ENCODE data around the gene CDKN2D. TPM values are rescaled to one million over a fixed set of nuclear protein-coding genes. Genes with fewer than 3 reads are reported as not detected.
A peak's percentile ranks its signal among the peaks of the same experiment; 100 is the strongest.

The CDKN2D gene
- total RNA-seq, 2 experiments from 2014 or later = 85.4 to 89.4 TPM

- CTCF ChIA-PET = interaction anchor here (1.2 kb wide), 1 partner anchor 28 kb away, joined by 4 read pairs; no protein-coding TSS in a partner anchor
- H3K4me3 Mint-ChIP-seq = no peak overlapping the region
- H3K9me3 Mint-ChIP-seq = no peaks in the 10 kb centered on the region
- H3K27me3 Mint-ChIP-seq = peaks cover 25% of the 10 kb centered on the region
- POLR2A ChIA-PET = interaction anchor here (1.1 kb wide), 1 partner anchor 130 kb away, joined by 4 read pairs; no protein-coding TSS in a partner anchor
- no peak overlapping the region for H3K27ac Mint-ChIP-seq
- no peak for DNase-seq
- peaks cover 14% of the 10 kb centered on the region for H3K4me1 Mint-ChIP-seq
- H3K36me3 Mint-ChIP-seq (ENCODE audit: low read depth) = no peaks in the 10 kb centered on the region
Measured at GRCh38 chr19:10523135-10523636, 45.6 kb downstream of the CDKN2D start.

- ChIA-PET CTCF (interaction anchor here (0.6 kb wide), 1 partner anchor 45 kb away, joined by 5 read pairs; no protein-coding TSS in a partner anchor), POLR2A (interaction anchor here (1.1 kb wide), 2 partner anchors 22 to 31 kb away, joined by 3 to 4 read pairs; partner anchors contain the start of gene ATG4D)
- Mint-ChIP-seq H3K27ac (no peak overlapping the region), H3K27me3 (peaks cover 32% of the 10 kb centered on the region), H3K9me3 (no peaks in the 10 kb centered on the region), H3K4me1 (peaks cover 22% of the 10 kb centered on the region), H3K36me3 (ENCODE audit: low read depth) (no peaks in the 10 kb centered on the region), H3K4me3 (no peak overlapping the region)
- no peak for DNase-seq
Measured at GRCh38 chr19:10521461-10522171, 47.2 kb downstream of the CDKN2D start.

- peaks cover 41% of the 10 kb centered on the region for H3K27me3 Mint-ChIP-seq
- no peaks in the 10 kb centered on the region for H3K36me3 Mint-ChIP-seq (ENCODE audit: low read depth)
- ChIA-PET POLR2A (interaction anchor here (0.6 kb wide), 1 partner anchor 31 kb away, joined by 3 read pairs; no protein-coding TSS in a partner anchor), CTCF (no interaction called here)
- no peaks in the 10 kb centered on the region for H3K9me3 Mint-ChIP-seq
- H3K4me3 Mint-ChIP-seq = no peak overlapping the region
- no peak overlapping the region for H3K27ac Mint-ChIP-seq
- no peak for DNase-seq
- H3K4me1 Mint-ChIP-seq = peaks cover 27% of the 10 kb centered on the region
Measured at GRCh38 chr19:10520652-10521318, 48.0 kb downstream of the CDKN2D start.

GRCh38 chr19:10519421-10519820 is 49.4 kb downstream of the CDKN2D start:
- CTCF ChIA-PET = no interaction called here
- Mint-ChIP-seq H3K9me3 (no peaks in the 10 kb centered on the region), H3K4me3 (no peak overlapping the region), H3K36me3 (ENCODE audit: low read depth) (no peaks in the 10 kb centered on the region), H3K4me1 (peaks cover 30% of the 10 kb centered on the region), H3K27me3 (peaks cover 54% of the 10 kb centered on the region), H3K27ac (no peak overlapping the region)
- no peak for DNase-seq
- POLR2A ChIA-PET = no interaction called here

- ChIA-PET CTCF (interaction anchor here (0.7 to 1.0 kb wide), 3 partner anchors 9 to 33 kb away, joined by 3 to 5 read pairs (median 4); no protein-coding TSS in a partner anchor), POLR2A (interaction anchor here (1.3 to 1.5 kb wide), 2 partner anchors 12 to 51 kb away, joined by 3 to 5 read pairs; no protein-coding TSS in a partner anchor)
- Mint-ChIP-seq H3K27ac (peak overlapping the region; percentile 45), H3K4me3 (peak overlapping the region; percentile 34), H3K36me3 (ENCODE audit: low read depth) (no peaks in the 10 kb centered on the region), H3K27me3 (peaks cover 59% of the 10 kb centered on the region), H3K9me3 (no peaks in the 10 kb centered on the region), H3K4me1 (peaks cover 32% of the 10 kb centered on the region)
- DNase-seq = peak; percentile 38
Measured at GRCh38 chr19:10518444-10519361, 50.1 kb downstream of the CDKN2D start.

- H3K4me3 Mint-ChIP-seq = peak overlapping the region; percentile 34
- H3K9me3 Mint-ChIP-seq = no peaks in the 10 kb centered on the region
- no peak for DNase-seq
- H3K36me3 Mint-ChIP-seq (ENCODE audit: low read depth) = no peaks in the 10 kb centered on the region
- POLR2A ChIA-PET = interaction anchor here (1.0 to 1.5 kb wide), 4 partner anchors 11 to 89 kb away, joined by 3 to 6 read pairs (median 4); no protein-coding TSS in a partner anchor
- peak overlapping the region; percentile 45 for H3K27ac Mint-ChIP-seq
- CTCF ChIA-PET = interaction anchor here (0.7 to 1.1 kb wide), 4 partner anchors 9 to 64 kb away, joined by 3 to 5 read pairs (median 4); no protein-coding TSS in a partner anchor
- peaks cover 63% of the 10 kb centered on the region for H3K27me3 Mint-ChIP-seq
- peaks cover 32% of the 10 kb centered on the region for H3K4me1 Mint-ChIP-seq
Measured at GRCh38 chr19:10517760-10518443, 50.9 kb downstream of the CDKN2D start.

- DNase-seq = no peak
- H3K27me3 Mint-ChIP-seq = peaks cover 68% of the 10 kb centered on the region
- peak within 1 kb of the TSS; percentile 54 for H3K4me3 Mint-ChIP-seq
- H3K4me1 Mint-ChIP-seq = peaks cover 32% of the 10 kb centered on the region
- H3K27ac Mint-ChIP-seq = peak within 1 kb of the TSS; percentile 45
- no peaks in the 10 kb centered on the region for H3K9me3 Mint-ChIP-seq
- ChIA-PET POLR2A (interaction anchor here (1.0 to 1.5 kb wide), 4 partner anchors 11 to 89 kb away, joined by 3 to 6 read pairs (median 4); no protein-coding TSS in a partner anchor), CTCF (interaction anchor here (1.1 kb wide), 1 partner anchor 65 kb away, joined by 4 read pairs; no protein-coding TSS in a partner anchor)
- no peaks in the 10 kb centered on the region for H3K36me3 Mint-ChIP-seq (ENCODE audit: low read depth)
Measured at GRCh38 chr19:10517361-10517759, 51.4 kb downstream of the CDKN2D start, which contains the start of gene S1PR5. S1PR5 (minus strand) TSS chr19:10517447; CDS start chr19:10515011, 2,436 bp downstream.

GRCh38 chr19:10516671-10517286 is 52.0 kb downstream of the CDKN2D start:
- Mint-ChIP-seq H3K36me3 (ENCODE audit: low read depth) (no peaks in the 10 kb centered on the region), H3K27me3 (peaks cover 68% of the 10 kb centered on the region), H3K4me1 (peaks cover 32% of the 10 kb centered on the region), H3K4me3 (peak overlapping the region; percentile 54), H3K27ac (no peak overlapping the region), H3K9me3 (no peaks in the 10 kb centered on the region)
- ChIA-PET CTCF (interaction anchor here (1.0 to 1.1 kb wide), 3 partner anchors 13 to 65 kb away, joined by 3 to 4 read pairs (median 4); partner anchors contain the start of gene KRI1), POLR2A (interaction anchor here (0.6 to 1.4 kb wide), 3 partner anchors 37 to 95 kb away, joined by 3 to 6 read pairs (median 4); no protein-coding TSS in a partner anchor)
- no peak for DNase-seq

Other genes with a start within 250 kb of the CDKN2D start
- gene RAVER1, start 235.4 kb downstream of the CDKN2D start, total RNA-seq = 10 to 100 TPM; 62.1 to 68.6 TPM
- gene ICAM3, start 229.4 kb downstream of the CDKN2D start, total RNA-seq = 100 to 1,000 TPM; 223 to 237 TPM
- gene TYK2, start 188.4 kb downstream of the CDKN2D start, total RNA-seq = 100 to 1,000 TPM; 226 to 243 TPM
- gene CDC37, start 165.4 kb downstream of the CDKN2D start, total RNA-seq = 100 to 1,000 TPM; 239 to 244 TPM
- gene PDE4A, start 148.4 kb downstream of the CDKN2D start, total RNA-seq = 10 to 100 TPM; 56.2 to 58.1 TPM
- gene KEAP1, start 65.6 kb downstream of the CDKN2D start, total RNA-seq = 100 to 1,000 TPM in 1 of 2 experiments, 10 to 100 TPM in 1; 97.1 to 103 TPM
- gene S1PR5, start 51.5 kb downstream of the CDKN2D start, total RNA-seq = under 1 TPM; 0.63 to 0.68 TPM
- gene ATG4D, start 25.1 kb downstream of the CDKN2D start, total RNA-seq = 10 to 100 TPM; 38.1 to 39.2 TPM
- gene KRI1, start 3.0 kb downstream of the CDKN2D start, total RNA-seq = 10 to 100 TPM; 45.5 TPM
- gene AP1M2, start 18.3 kb upstream of the CDKN2D start, total RNA-seq = not detected
- 100 to 1,000 TPM; 147 to 152 TPM for gene SLC44A2, start 56.6 kb upstream of the CDKN2D start, total RNA-seq
- gene ILF3, start 85.4 kb upstream of the CDKN2D start, total RNA-seq = 100 to 1,000 TPM; 301 to 324 TPM
- gene QTRT1, start 132.5 kb upstream of the CDKN2D start, total RNA-seq = 10 to 100 TPM; 24.0 to 26.4 TPM
- 100 to 1,000 TPM; 277 to 288 TPM for gene DNM2, start 149.1 kb upstream of the CDKN2D start, total RNA-seq

Data from activated CD4-positive, alpha-beta memory T cell treated with anti-CD3 and anti-CD28 coated beads, Interleukin-2, amount 10 ng/mL, durations not matched to agents 7 days and 5 days (primary cell).